Coronary artery (tissue), 2 donors: ENCODE measurements around the gene MAST4.
"Not testable (repeated sequence)": the region's sequence is repeated elsewhere in the genome, so short reads cannot be mapped to it uniquely, and the experiment has no call there.

ENCODE experiments used
- DNase-seq: peaks from one replicate; pipeline ENCODE4 v3.0.0-alpha.2; 2017; ENCODE audit warnings: low spot score
- H3K27ac ChIP-seq, 2 donors: fragments of 200-600 bp; sonication (generic); one replicate each; pipeline ENCODE4 v1.5.1; 2016 to 2019
- H3K4me3 ChIP-seq: fragments of 200-600 bp; sonication (generic); 2 replicates; pipeline ENCODE4 v1.5.1; 2016; ENCODE audit warnings: mild to moderate bottlenecking, moderate library complexity
- CTCF ChIP-seq: fragments of 200-600 bp; sonication (generic); IDR thresholded peaks from one replicate; pipeline ENCODE4 v1.5.1; 2019; ENCODE audit warnings: antibody characterized with exemption

MAST4 gene

GRCh38 chr5:66745297-66745696 lies 149.1 kb downstream of the MAST4 start:
- no peak for TF ChIP-seq CTCF
- H3K27ac ChIP-seq, result no peak overlapping the region
- DNase-seq, result no peak
- no peak overlapping the region for H3K4me3 ChIP-seq

- no peak overlapping the region for H3K4me3 ChIP-seq
- H3K27ac ChIP-seq, result no peak overlapping the region
- no peak for TF ChIP-seq CTCF
- DNase-seq, result no peak
These were observed 151.4 kb downstream of the MAST4 start for GRCh38 chr5:66747607-66748006.

- not testable (repeated sequence) for H3K27ac ChIP-seq, H3K4me3 ChIP-seq, DNase-seq
These were observed 156.5 kb downstream of the MAST4 start for GRCh38 chr5:66752668-66753067.

- peak; percentile 18 for TF ChIP-seq CTCF
- H3K27ac ChIP-seq, result no peak overlapping the region
- DNase-seq, result no peak
- no peak overlapping the region for H3K4me3 ChIP-seq
These were observed 161.1 kb downstream of the MAST4 start for GRCh38 chr5:66757219-66757833.

GRCh38 chr5:66757834-66758371 lies 161.7 kb downstream of the MAST4 start:
- no peak overlapping the region for H3K4me3 ChIP-seq
- no peak for DNase-seq
- H3K27ac ChIP-seq, result no peak overlapping the region
- TF ChIP-seq CTCF, result no peak

- H3K4me3 ChIP-seq, result no peak overlapping the region
- DNase-seq, result no peak
- H3K27ac ChIP-seq, result no peak overlapping the region
- no peak for TF ChIP-seq CTCF
These were observed 173.0 kb downstream of the MAST4 start for GRCh38 chr5:66769030-66769733.

GRCh38 chr5:66769839-66770617 lies 173.8 kb downstream of the MAST4 start:
- TF ChIP-seq CTCF, result no peak
- no peak for DNase-seq
- H3K4me3 ChIP-seq, result no peak overlapping the region
- no peak overlapping the region for H3K27ac ChIP-seq
